Measurements from ENCODE around the gene ZNF688. TPM values are rescaled to one million over a fixed set of nuclear protein-coding genes. Genes with fewer than 3 reads are reported as not detected.

The ZNF688 gene
- total RNA-seq, 1 donor from 2014 or later, result 5.4 TPM

GRCh38 chr16:30521476-30521872 is 50.0 kb downstream of the ZNF688 start:
- no peak overlapping the region for H3K9ac ChIP-seq (ENCODE audit: low read length)
- no peak overlapping the region for H3K4me3 ChIP-seq (ENCODE audit: insufficient read depth, low read depth, low read length)
- no peaks in the 10 kb centered on the region for H3K4me1 ChIP-seq (ENCODE audit: insufficient read depth, low read length)
- Mint-ChIP-seq H3K4me3 (ENCODE audit: unreplicated experiment) (no peak overlapping the region), H3K4me1 (ENCODE audit: low read depth, unreplicated experiment) (peaks cover 2% of the 10 kb centered on the region), H3K27me3 (ENCODE audit: low read depth, unreplicated experiment) (peaks cover 18% of the 10 kb centered on the region), H3K36me3 (ENCODE audit: low read depth, unreplicated experiment) (no peaks in the 10 kb centered on the region), H3K9me3 (ENCODE audit: unreplicated experiment) (no peaks in the 10 kb centered on the region), H3K27ac (ENCODE audit: unreplicated experiment) (no peak overlapping the region)
- no peak overlapping the region for H2AFZ ChIP-seq (ENCODE audit: low read depth, low read length)
- no peak for FAIRE-seq
- peaks cover 6% of the 10 kb centered on the region for H3K79me2 ChIP-seq (ENCODE audit: insufficient read depth, low read length)
- H3K36me3 ChIP-seq (ENCODE audit: insufficient read depth, low read length), result no peaks in the 10 kb centered on the region
- no peaks in the 10 kb centered on the region for H4K20me1 ChIP-seq (ENCODE audit: insufficient read depth, low read length)
- H3K27me3 ChIP-seq (ENCODE audit: insufficient read depth, low read length), result no peaks in the 10 kb centered on the region
- no peak overlapping the region for H3K27ac ChIP-seq (ENCODE audit: low read depth, low read length)
- H3K9me3 ChIP-seq (ENCODE audit: insufficient read depth, low read depth, low read length), result no peaks in the 10 kb centered on the region
- DNase-seq (ENCODE audit: low read depth), result no peak
- H3K4me2 ChIP-seq (ENCODE audit: low read length), result no peak overlapping the region
- TF ChIP-seq CTCF (IDR thresholded peaks at IDR 0.05; ENCODE audit: insufficient read depth, low read depth, low read length), result no peak
- TF ChIP-seq EZH2 (IDR thresholded peaks at IDR 0.05; ENCODE audit: insufficient read depth, low read length), result no peak

Other genes with a start within 250 kb of the ZNF688 start
- gene CD2BP2, start 216.4 kb downstream of the ZNF688 start, total RNA-seq, result 58.8 TPM in 2 replicates
- 50.3 and 50.8 TPM in 2 replicates for gene TBC1D10B, start 201.2 kb downstream of the ZNF688 start, total RNA-seq
- not detected in 2 replicates for gene MYL11, start 196.9 kb downstream of the ZNF688 start, total RNA-seq
- 0.48 and 0.96 TPM in 2 replicates for gene SEPTIN1, start 189.2 kb downstream of the ZNF688 start, total RNA-seq
- gene ZNF48, start 176.3 kb downstream of the ZNF688 start, total RNA-seq, result 16.0 and 19.5 TPM in 2 replicates
- 13.9 and 15.5 TPM in 2 replicates for gene ZNF771, start 164.1 kb downstream of the ZNF688 start, total RNA-seq
- gene DCTPP1, start 141.7 kb downstream of the ZNF688 start, total RNA-seq, result 31.0 and 36.5 TPM in 2 replicates
- gene SEPHS2, start 125.8 kb downstream of the ZNF688 start, total RNA-seq, result 37.0 and 38.2 TPM in 2 replicates
- 0.23 TPM in 1 of 2 replicates, not detected in the other for gene ITGAL, start 99.0 kb downstream of the ZNF688 start, total RNA-seq
- 23.1 and 26.6 TPM in 2 replicates for gene ZNF768, start 45.1 kb downstream of the ZNF688 start, total RNA-seq
- 5.2 and 6.6 TPM in 2 replicates for gene ZNF747, start 36.9 kb downstream of the ZNF688 start, total RNA-seq
- 6.9 and 8.5 TPM in 2 replicates for gene ZNF764, start 13.3 kb downstream of the ZNF688 start, total RNA-seq
- 9.3 and 9.7 TPM in 2 replicates for gene ZNF785, start 14.0 kb upstream of the ZNF688 start, total RNA-seq
- 7.5 and 7.9 TPM in 2 replicates for gene ZNF689, start 38.7 kb upstream of the ZNF688 start, total RNA-seq
- gene PRR14, start 79.2 kb upstream of the ZNF688 start, total RNA-seq, result 27.3 and 32.1 TPM in 2 replicates
- 69.3 and 75.0 TPM in 2 replicates for gene FBRS, start 86.7 kb upstream of the ZNF688 start, total RNA-seq
- gene SRCAP, start 127.5 kb upstream of the ZNF688 start, total RNA-seq, result 48.2 and 50.4 TPM in 2 replicates
- gene PHKG2, start 176.7 kb upstream of the ZNF688 start, total RNA-seq, result 31.1 and 34.2 TPM in 2 replicates
- gene CFAP119, start 190.3 kb upstream of the ZNF688 start, total RNA-seq, result 4.0 and 4.1 TPM in 2 replicates
- 85.4 and 94.6 TPM in 2 replicates for gene RNF40, start 190.6 kb upstream of the ZNF688 start, total RNA-seq
- gene ZNF629, start 215.5 kb upstream of the ZNF688 start, total RNA-seq, result 17.4 and 17.6 TPM in 2 replicates

All from astrocyte (in vitro differentiated cells and primary cell).